HG02884 (cell line): Measurements from ENCODE around the gene RHOH.

Experiments used
- ATAC-seq: cut with Tn5 transposase; IDR thresholded peaks from one replicate; pipeline ENCODE4 v1.9.1; 2021; ENCODE audit warnings: mild to moderate bottlenecking, moderate library complexity; ENCODE audit not compliant: unreplicated experiment

The RHOH gene

DNA sequence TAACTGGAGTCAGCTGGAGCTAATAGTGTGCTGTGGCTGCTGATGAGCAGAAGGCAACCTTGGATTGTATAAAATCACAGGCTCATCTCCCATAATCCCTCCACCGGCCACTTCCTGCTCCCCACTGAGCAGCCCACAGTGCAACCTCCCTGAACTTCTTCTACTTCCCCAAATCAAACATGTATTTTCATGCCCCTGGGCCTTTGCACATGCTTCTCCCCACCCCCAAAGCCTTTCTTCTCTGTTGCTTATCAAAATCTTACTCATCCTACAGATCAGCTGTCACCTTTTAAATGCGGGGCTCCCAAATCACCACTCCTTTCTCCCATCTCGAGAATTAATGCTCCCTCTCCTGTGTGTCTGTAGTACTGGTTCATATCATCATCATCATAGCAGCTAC, 35.8 kb downstream of the RHOH start:
- ATAC-seq = no peak

DNA sequence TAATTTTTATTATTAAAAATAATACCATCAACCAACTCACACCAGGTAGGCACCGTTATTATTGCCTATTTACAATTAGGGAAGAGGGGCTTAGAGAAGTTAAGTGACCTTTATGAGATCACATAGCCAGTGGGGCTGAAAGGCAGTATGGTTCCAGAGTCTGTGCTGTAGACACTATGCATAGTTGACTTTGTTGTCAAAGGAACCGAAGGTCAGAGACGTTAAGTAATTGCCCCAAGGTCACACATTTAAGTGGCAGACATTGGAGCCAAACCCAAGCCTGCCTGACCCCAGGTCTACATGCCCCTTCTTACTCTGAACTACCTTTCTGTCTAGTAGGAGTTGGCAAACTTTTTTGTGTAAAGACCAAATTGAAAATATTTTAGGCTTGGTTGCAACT, 36.4 kb downstream of the RHOH start:
- ATAC-seq = no peak

DNA sequence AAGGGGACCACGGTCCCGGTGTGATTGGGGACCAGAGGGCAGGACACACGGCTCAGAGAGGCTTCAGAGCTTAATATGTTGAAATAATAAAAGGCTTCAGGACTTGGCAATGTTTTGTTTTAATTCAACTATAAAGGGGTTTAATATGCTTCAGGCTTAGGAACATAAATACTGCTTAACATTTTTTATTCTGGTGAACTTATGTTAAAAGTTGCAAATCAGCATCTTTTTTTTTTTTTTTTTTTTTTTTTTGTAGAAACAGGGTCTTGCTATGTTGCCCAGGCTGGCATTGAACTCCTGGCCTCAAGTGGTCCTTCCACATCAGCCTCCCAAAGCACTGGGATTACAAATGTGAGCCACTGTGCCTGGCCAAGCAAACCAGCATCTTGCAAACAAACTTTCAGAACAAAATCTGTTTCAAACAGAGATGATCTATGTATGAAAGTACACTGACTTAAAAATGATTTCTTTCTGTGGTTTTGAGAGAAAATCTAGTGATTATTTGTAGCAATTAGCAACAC, 37.7 kb downstream of the RHOH start:
- ATAC-seq = no peak

DNA sequence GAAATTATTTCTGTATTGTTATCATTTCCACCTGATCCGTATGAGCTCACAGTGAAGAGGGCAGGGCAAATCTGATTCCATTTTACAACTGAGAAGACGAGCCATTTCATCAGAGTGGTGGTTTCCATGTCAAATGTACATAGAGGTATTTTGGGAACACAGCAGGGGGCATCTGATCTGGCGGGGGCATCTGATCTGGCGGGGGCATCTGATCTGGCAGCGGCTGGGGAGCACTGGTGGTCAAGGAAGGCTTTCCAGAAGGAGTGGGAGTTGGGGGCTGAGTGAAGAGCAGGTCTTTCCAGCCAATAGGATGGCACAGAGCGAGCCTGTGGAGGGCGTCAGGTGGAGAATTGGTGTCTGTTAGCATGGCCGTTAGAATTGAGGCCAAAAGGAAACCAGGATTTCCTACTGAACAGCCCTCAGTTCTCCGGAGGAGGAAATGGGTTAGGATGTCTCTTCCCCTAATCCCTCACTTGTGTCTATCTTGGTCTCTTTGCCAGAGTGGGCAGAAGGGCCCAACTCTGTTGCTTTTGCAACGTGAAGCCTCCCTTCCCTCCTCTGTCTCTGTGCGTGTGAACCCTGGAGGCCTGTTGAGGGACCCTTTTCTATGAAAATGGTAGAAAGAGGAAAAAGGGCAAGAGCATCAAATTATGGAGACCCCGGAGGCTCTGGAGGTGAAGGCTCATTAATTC, 41.3 kb downstream of the RHOH start:
- no peak for ATAC-seq

DNA sequence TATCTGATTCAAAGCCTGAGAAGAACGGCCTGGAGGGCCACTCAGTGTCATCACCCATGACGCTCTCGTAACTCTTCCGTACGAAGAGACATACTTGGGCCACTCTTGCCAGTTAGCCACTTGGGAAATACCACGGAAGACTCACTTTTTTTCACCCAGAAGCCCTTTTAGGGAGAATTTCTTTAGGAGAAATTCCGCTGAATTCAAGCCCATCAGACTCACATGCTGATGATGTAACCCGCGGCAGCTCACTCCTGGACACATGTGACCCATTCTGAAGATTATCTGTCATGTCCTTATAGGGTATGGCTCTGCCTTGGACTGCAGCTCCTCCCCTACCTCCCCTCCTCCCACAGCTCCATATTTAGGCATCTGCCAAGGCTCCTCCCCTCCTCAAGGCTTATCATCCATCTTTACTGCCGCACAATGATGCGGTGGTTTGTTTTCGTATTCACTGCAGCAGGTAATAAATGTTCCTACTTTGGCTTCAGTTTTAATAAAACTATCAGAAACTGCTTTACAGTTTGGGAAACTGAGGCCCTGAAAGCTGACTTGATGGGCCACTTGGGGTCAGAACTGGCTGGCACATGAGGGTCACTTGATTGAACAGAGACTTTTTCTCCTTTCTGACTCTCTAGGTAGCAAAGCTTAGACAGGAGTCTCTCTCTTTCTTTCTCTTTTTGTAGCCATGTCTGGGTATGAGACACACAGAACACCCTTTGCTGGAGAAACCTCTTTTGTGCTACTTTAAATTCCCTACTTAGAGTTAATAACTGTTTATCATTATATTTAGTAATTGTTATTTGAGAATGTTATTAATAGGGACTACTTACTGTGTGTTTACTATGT, 42.1 kb downstream of the RHOH start:
- ATAC-seq = no peak

DNA sequence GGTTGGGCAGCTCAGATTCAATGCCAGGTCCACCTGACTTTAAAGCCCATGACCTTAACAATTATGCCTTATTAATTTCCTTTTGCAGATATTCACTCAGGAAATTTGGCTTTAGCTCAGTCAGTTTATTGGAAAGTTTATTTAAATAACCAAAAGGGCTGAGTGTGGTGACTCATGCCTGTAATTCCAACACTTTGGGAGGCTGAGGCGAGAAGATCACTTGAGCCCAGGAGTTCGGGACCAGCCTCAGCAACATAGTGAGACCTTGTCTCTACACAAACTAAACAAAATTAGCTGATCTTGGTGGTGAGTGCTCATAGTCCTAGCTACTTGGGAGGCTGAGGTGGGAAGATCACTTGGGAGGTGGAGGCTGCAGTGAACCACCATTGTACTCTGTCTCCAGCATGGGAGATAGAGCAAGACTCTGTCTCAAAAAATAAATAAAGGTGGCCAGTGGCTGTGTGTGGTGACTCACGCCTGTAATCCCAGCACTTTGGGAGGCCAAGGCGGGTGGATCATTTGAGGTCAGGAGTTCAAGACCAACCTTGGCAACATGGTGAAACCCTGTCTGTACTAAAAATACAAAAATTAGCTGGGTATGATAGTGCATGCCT, 43.3 kb downstream of the RHOH start:
- ATAC-seq = no peak

DNA sequence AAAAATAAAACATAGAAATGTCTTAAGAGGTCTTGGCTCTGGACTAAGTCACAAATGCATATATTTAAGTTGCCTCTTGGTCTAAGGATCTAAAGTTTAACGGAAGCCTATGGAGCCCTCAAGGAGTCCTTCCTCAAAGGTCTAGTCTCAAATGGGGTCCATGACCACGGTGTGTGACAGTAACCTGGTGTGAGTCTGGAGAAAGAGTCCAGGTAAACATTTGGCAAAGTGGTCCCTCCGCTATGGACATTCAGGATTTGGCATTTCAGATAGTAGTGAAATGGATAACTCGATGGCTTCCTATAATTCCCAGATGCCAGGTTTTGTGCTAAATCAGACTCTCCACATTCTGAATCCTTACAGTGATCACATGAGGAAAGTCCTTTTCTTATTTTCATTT, 44.2 kb downstream of the RHOH start:
- ATAC-seq = no peak

DNA sequence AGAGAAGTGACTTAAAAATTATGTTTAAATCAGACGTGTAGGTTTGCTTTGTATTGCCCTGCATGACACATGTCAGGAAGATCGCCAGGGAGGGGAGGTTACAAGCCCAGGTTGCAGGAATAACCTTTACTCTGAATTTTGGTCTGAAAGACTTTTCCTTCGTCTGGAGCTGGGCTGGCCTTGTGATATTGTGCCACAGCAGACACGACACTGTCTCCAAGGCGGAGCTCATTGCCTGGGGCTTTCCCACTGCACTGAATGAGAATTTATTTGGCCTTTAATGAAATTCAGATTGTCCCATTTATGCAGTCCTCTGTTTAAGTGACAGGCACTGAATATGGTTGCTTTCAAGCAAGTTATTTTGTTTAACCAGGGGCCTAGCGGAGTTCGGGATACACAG, 45.1 kb downstream of the RHOH start:
- no peak for ATAC-seq

DNA sequence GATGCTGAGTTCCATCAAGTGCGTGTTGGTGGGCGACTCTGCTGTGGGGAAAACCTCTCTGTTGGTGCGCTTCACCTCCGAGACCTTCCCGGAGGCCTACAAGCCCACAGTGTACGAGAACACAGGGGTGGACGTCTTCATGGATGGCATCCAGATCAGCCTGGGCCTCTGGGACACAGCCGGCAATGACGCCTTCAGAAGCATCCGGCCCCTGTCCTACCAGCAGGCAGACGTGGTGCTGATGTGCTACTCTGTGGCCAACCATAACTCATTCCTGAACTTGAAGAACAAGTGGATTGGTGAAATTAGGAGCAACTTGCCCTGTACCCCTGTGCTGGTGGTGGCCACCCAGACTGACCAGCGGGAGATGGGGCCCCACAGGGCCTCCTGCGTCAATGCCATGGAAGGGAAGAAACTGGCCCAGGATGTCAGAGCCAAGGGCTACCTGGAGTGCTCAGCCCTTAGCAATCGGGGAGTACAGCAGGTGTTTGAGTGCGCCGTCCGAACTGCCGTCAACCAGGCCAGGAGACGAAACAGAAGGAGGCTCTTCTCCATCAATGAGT, 46.6 kb downstream of the RHOH start:
- no peak for ATAC-seq

DNA sequence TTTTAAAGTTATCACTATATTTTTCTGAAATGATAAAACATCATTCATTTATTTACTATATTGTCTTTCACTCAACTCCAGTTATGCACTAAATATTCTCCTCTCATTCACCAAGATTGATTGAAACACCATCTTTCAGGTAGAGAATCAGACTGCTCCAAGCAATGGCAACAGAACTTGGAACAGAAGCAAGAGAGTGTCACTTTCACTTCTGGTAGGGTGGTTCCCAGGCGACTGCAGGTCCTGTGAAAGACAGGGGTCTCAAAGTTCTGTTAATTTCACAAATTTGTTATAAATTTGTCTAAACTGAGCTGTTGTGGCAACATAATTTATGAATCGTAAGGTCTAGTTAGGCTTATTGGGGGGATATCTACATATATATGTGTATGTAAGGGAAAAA, 47.8 kb downstream of the RHOH start:
- no peak for ATAC-seq

DNA sequence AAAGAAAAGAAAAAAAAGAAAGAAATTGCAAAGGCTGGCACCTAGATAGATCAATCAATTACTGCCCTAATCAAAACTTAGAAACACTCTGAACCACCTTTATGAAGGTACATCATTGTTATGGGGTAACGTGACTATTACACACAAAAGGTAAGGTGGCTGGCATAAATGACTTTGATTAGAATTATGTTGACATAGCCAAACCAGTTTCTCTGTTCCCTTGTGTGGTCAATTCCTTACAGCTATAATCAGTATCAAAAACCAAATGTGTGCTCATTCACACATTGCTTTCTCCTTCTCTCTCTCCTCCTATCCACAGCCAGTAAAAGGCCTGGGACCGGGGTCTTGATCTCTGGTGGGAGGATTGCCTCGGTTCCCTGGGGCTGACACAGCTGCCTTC, 48.7 kb downstream of the RHOH start:
- ATAC-seq = no peak

DNA sequence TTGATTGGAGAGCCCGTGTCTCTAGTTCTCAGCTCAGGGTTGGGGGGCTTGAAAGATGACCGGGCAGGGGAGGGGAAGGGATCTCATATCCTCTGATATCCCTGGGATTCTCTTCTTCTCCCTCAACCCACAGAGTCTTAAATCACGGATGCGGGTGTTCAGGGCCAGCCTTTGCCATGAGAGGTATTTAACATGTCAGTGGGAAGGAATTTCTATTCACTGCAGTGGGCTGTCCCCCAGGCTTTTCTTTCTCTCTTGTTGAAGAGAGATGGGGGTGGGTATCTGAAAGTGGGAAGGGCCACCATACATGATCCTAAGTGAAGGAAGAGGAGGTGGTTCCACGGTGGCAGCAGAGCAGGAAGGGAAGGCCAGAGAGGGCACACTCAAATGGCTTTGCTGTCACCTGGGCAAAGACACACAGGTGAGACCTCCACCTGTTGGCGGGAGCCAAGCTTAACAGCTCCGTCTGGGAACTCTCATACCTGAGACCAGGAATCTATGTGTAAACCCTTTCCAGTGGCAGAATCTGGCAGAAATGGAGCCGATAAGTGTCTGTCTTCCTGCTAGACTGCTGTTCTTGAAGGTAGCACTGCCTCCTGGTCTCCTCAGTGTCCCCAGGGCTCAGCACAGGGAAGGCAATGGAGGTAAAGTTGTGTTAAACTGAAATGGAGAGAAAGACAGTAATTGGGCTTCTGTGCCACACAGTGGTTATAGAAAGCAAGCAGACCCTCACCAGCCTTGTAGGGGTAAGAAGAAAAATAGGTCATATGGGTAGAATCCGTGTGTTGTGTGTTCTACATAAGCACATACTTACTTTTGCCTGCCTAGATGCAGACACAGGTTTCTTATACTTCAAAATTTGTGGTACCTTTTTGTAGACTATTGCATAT, 49.4 kb downstream of the RHOH start:
- ATAC-seq = no peak

DNA sequence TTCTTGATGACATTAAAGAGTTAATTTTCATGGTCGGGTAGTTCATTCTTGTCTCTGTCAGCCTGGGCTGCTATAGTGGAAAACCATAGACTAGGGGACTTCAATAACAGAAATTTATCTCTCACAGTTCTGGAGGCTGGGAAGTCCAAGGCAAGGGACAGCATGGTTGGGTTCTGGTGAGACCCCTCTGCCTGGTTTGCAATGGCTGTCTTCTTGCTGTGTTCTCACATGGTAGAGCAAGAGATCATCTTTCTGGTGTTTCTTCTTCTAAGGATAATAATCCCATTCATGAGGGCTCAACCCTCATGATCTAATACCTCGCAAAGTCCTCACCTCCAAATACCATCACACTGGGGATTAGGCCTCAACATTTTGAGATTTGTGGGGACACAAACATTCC, 50.1 kb downstream of the RHOH start:
- ATAC-seq = no peak

DNA sequence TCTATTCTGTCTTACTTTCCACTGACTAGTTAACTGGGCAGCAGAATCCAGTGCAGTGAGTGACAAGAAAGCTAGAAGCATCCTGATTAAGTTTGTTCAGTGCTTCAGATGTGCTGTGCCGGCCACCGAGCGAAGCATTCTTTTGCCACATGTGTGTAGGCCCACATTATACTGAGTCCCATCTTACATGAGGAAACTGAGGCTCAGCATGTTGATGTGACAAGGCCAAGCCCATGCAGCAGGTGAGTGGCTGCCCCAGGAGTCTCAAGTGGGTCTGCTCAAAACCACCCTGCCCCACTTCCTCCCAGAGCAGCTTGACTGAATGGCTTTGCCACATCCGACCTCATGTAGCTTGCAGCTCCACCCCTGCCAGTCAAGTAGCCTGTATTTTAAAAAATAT, 50.5 kb downstream of the RHOH start:
- ATAC-seq = no peak

DNA sequence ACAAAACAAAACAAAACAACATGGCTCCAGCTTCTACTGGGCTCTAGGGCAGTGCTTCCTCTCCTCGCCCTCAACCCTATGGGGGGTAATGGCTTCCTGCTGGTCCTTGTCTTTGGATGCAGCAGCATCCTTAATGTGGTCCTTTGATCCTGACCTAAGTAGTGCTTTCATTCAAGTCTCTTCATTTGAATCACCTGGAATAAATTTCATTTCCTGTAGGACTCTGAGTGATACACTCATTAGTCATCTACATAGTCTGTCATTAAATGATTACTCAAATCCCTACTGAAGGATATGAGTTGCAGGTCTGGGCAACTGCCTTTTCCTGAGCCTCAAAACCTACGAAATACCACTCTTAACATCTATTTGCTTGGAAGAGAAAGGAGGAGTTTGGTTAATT, 54.5 kb downstream of the RHOH start:
- no peak for ATAC-seq

DNA sequence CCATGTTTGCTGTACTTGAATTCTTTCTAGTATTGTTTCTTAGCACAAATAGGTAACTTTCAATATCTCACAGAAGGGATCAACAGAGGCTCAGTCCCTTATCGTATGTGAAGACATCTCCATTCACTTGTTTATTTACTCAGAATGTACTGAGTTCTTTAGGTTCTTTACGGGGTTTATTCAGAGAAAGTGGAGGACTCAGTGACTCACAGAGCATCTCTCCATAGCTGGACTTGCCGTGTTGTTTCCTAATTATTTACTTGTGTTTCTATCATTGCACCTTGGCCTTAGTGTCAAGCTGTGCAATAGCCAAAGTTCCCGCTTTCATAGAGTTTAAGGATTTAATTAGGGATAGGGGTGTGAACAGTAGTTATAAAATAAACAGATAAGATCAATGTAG, 57.1 kb downstream of the RHOH start:
- no peak for ATAC-seq

DNA sequence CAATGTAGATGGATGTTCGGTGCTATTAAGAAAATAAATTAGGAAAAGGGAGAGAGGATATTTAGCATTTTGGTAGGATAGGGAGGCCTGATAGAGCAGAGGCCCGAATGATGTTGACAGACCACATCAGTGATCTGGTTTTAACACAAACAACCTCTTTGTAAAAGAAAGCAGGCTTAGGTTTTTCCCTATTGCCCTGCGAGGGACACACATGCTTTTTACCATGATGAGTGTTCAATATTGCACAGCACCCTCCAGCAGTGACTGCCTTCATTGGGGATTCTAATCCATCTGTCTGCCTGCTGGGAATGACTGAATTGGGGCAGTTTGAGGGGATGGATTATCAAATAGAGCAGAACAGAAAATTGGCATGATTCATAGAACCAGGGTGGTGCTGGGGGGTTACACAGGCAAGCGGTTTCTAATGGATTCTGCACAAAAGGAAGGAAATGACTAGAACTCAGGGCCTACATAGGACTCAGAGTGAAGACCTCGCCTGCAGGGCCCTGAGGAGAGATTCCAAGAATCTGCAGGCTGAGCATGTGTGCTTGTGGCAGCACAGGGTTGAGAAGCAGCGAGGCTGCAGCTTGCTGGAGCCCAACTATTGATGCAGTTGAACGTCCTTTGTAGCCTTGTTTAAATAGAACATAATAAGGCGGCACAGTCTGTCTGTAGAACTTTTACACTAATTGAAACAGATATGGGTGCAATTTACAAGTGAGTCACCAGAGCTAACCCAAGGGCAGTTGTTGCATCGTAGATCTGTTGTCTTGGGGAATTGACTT, 58.0 kb downstream of the RHOH start:
- no peak for ATAC-seq

DNA sequence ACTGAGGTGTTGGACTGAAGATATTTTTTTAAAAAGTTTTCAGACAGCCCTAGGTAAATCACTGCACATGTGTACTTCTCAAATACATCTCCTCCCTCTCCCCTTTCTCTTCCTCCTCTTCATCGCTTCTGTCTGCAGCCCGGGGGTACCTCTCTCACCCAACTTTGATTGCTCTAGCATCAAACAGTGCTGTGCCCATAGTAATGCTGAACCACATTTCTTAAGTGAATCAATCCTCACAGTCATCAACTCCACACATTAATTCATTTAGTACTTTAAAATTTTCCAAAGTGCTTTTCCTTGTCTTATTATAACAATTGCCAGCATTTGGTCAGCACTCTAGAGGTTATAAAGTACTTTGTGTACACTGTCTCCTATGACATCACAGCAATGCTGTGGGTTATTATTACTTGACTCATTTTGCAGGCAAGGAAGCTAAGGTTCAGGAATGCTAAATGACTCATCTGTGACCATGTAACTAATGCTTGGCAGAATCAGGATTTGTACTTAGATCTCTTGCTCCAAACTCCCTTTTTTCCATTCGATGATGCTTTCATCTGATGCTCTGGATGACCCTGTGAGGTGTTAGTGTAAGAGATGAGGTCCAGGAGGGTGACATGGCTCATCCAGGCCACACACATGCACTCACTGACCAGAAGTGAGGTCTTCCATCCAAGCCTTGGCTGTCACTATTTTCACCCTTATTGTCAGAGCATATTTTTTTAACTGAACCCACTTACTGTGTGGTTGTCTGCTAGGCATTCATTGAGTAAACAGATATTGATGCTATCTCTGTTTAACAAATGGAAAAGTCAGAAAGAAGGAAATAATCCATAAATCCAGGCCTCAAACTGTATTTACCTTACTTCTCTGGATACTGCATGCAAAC, 58.8 kb downstream of the RHOH start:
- no peak for ATAC-seq

DNA sequence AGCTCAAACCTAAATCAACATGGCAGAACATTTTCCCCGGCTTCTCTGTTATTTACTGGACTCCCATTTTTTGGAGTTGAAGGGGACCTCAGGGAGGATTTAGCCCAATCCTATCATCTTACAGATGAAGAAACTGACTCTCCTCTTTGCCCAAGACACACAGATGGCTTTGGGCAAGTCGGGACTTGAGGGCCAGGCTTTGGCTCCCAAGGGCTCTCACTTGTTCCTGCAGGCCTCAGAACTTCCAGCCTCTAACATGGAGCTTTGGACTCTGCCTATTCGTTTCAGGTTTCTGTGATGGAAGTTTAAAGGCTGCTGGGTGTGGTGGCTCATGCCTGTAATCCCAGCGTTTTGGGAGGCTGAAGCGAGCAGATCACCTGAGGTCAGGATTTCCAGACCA, 59.5 kb downstream of the RHOH start:
- ATAC-seq = no peak
